Left lung (tissue), 10 donors: Measurements from ENCODE around the gene MAP2K6. TPM values are rescaled to one million over a fixed set of nuclear protein-coding genes. Genes with fewer than 3 reads are reported as not detected.

Experiments used
- ATAC-seq: fragments of 200-7000 bp; cut with Tn5 transposase; one replicate; pipeline ENCODE4 v1.9.1; 2020; ENCODE audit warnings: moderate library complexity
- DNase-seq, 4 donors: peaks; one replicate each; pipeline ENCODE4 v3.0.0-alpha.2; 2013 to 2020
- H3K27ac ChIP-seq, 2 donors: fragments of 200-600 bp; sonication (generic) in 1 of 2; one replicate each; pipeline versions ENCODE4 v1.5.0 to v1.8.0; 2020 to 2021
- H3K27me3 ChIP-seq, 2 donors: fragments of 200-600 bp; sonication (generic) in 1 of 2; one replicate each; pipeline versions ENCODE4 v1.5.0 to v1.8.0; 2020 to 2021
- H3K36me3 ChIP-seq, 2 donors: fragments of 200-600 bp; sonication (generic) in 1 of 2; one replicate each; pipeline versions ENCODE4 v1.5.0 to v1.8.0; 2020 to 2021
- H3K4me1 ChIP-seq, 2 donors: fragments of 200-600 bp; one replicate each; pipeline ENCODE4 v1.8.0; 2021
- H3K4me3 ChIP-seq, 2 donors: fragments of 200-600 bp; sonication (generic) in 1 of 2; one replicate each; pipeline versions ENCODE4 v1.5.0 to v1.8.0; 2020 to 2021; ENCODE audit warnings: mild to moderate bottlenecking in 1 of 2
- H3K9me3 ChIP-seq, 2 donors: fragments of 200-600 bp; sonication (generic) in 1 of 2; one replicate each; pipeline versions ENCODE4 v1.5.0 to v1.8.0; 2020 to 2021
- CTCF ChIP-seq, 2 donors: fragments of 200-600 bp; sonication (generic) in 1 of 2; IDR thresholded peaks; one replicate each; pipeline versions ENCODE4 v1.5.0 to v1.8.0; 2021; ENCODE audit warnings: antibody characterized with exemption in 2 of 2
- intact Hi-C, 2 donors: fragments of 100-400 bp; cut with DNase I; formaldehyde crosslinking; loops; one replicate each; pipeline versions ENCODE4 v1.11.2 to v1.14.2; 2022
- polyA plus RNA-seq, 6 donors: library from polyadenylated mRNA; unstranded; fragments of 120-200 nt; gene quantifications; one replicate each; pipeline ENCODE4 v1.2.1, GENCODE V29; 2013; ENCODE audit not compliant: insufficient read length in 6 of 6
- total RNA-seq, 2 donors: library from RNA; stranded (reverse); fragmentation: NEBNext Ultra II Directional; extraction: Animal tissue kit (Norgen Biotek cat#: 25700); gene quantifications; one replicate each; pipeline ENCODE4 v1.2.1, GENCODE V29; 2021
- donor health status: DM: no; HTN: yes; CAD: no.
- donor health status: DM: no; HTN: no; CAD: no.

The MAP2K6 gene
- total and polyA plus RNA-seq, 8 donors = 7.2 to 27.1 (median 21.1) TPM

- H3K36me3 ChIP-seq = peaks cover 0 to 70% of the 10 kb centered on the region in 2 donors
- intact Hi-C loops = no loop called here
- DNase-seq (no peak), ATAC-seq (no peak)
- H3K9me3 ChIP-seq = no peaks in the 10 kb centered on the region
- no peaks in the 10 kb centered on the region for H3K27me3 ChIP-seq
- no peak overlapping the region for H3K27ac ChIP-seq
- TF ChIP-seq CTCF (IDR thresholded peaks at IDR 0.05) = no peak
- no peaks in the 10 kb centered on the region for H3K4me1 ChIP-seq
- H3K4me3 ChIP-seq = no peak overlapping the region
These were observed 124.8 kb downstream of the MAP2K6 start for GRCh38 chr17:69539274-69539673.

GRCh38 chr17:69539781-69540319 is 125.4 kb downstream of the MAP2K6 start:
- no peaks in the 10 kb centered on the region for H3K27me3 ChIP-seq
- DNase-seq (no peak), ATAC-seq (peak; percentile 35)
- peaks cover 0 to 65% of the 10 kb centered on the region in 2 donors for H3K36me3 ChIP-seq
- no peak overlapping the region for H3K4me3 ChIP-seq
- H3K27ac ChIP-seq = no peak overlapping the region
- H3K4me1 ChIP-seq = no peaks in the 10 kb centered on the region
- no peaks in the 10 kb centered on the region for H3K9me3 ChIP-seq
- no peak for TF ChIP-seq CTCF (IDR thresholded peaks at IDR 0.05)
- intact Hi-C loops = no loop called here

- TF ChIP-seq CTCF (IDR thresholded peaks at IDR 0.05) = no peak
These were observed 125.9 kb downstream of the MAP2K6 start for GRCh38 chr17:69540356-69540755.

DNA sequence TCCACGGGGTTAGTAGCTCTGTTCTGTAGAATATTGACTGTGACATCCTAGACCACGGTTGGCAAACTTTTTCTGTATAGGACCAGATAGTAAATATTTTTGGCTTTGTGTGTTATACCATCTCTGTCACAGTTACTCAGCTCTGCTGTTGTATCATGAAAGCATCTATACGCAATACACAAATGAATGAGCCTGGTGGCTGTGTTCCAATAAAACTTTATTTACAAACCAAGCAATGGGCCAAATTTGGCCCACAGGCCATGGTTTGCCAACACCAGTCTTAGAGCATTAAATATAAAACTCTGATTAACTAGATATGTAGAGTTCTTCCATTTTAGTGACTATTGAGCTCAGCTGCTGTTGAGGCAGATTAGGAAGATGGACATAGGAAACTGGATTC is 132.7 kb downstream of the MAP2K6 start:
- Histone ChIP-seq H3K36me3 (peaks cover 0 to 5% of the 10 kb centered on the region in 2 donors), H3K27me3 (no peaks in the 10 kb centered on the region), H3K9me3 (no peaks in the 10 kb centered on the region), H3K27ac (no peak overlapping the region), H3K4me3 (no peak overlapping the region), H3K4me1 (no peaks in the 10 kb centered on the region)
- intact Hi-C loops = no loop called here
- no peak for ATAC-seq
- TF ChIP-seq CTCF (IDR thresholded peaks at IDR 0.05) = no peak
- no peak for DNase-seq

More at GRCh38 chr17:69540356-69540755, 125.9 kb downstream of the MAP2K6 start:
- H3K4me3 ChIP-seq = no peak overlapping the region
- ATAC-seq (peak; percentile 17), DNase-seq (no peak)
- no peaks in the 10 kb centered on the region for H3K9me3 ChIP-seq
- H3K27me3 ChIP-seq = no peaks in the 10 kb centered on the region
- intact Hi-C loops = no loop called here
- no peak overlapping the region for H3K27ac ChIP-seq
- no peaks in the 10 kb centered on the region for H3K4me1 ChIP-seq
- H3K36me3 ChIP-seq = peaks cover 0 to 60% of the 10 kb centered on the region in 2 donors

DNA sequence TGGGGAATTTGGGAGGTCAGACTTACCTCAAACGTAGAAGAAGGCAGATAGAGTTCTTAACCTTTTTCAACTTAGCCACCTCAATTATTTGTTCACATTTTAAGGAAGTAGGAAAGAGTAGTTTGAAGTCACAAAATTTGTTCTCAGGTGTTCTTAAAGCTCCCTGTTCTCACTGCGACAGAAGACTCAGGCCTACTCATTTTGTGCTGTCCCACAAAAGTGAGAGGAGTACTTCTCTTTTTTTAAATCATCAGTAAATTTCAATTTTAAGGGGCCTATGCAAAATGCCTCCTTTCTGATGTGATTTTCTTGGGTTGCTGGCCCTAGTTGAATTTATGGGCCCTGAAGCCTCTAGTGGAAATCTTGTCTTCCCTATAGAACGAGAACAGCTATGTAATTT is 133.4 kb downstream of the MAP2K6 start:
- Histone ChIP-seq H3K9me3 (no peaks in the 10 kb centered on the region), H3K4me3 (no peak overlapping the region), H3K4me1 (no peaks in the 10 kb centered on the region), H3K27ac (no peak overlapping the region), H3K36me3 (no peaks in the 10 kb centered on the region), H3K27me3 (no peaks in the 10 kb centered on the region)
- DNase-seq (no peak), ATAC-seq (no peak)
- intact Hi-C loops = no loop called here
- TF ChIP-seq CTCF (IDR thresholded peaks at IDR 0.05) = no peak
